Stimulated activated effector memory CD8-positive, alpha-beta T cell treated with anti-CD3 and anti-CD28 coated beads, Interleukin-12 subunit alpha, Interleukin-12 subunit beta, amount 100 ng/mL, for 72 hours (primary cell): ENCODE measurements around the gene ZC3H12D.
A peak's percentile ranks its signal among the peaks of the same experiment; 100 is the strongest.
"Not testable (repeated sequence)": the region's sequence is repeated elsewhere in the genome, so short reads cannot be mapped to it uniquely, and the experiment has no call there.

Experiments
- ATAC-seq: fragments of 150-1000 bp; cut with Tn5 transposase; 2 replicates; pipeline ENCODE4 v1.10.0; 2021
- DNase-seq, 2 donors: peaks; one replicate each; pipeline ENCODE4 v3.0.0; 2021 to 2022; ENCODE audit warnings: low spot score in 2 of 2
- H3K27ac Mint-ChIP-seq: one replicate; pipeline ENCODE4 v1.8.0; 2022; ENCODE audit warnings: mild to moderate bottlenecking, mixed read lengths
- H3K36me3 Mint-ChIP-seq: one replicate; pipeline ENCODE4 v1.8.0; 2022; ENCODE audit warnings: mild to moderate bottlenecking, mixed read lengths
- H3K4me1 Mint-ChIP-seq: one replicate; pipeline ENCODE4 v1.8.0; 2022; ENCODE audit warnings: mixed read lengths
- H3K4me3 Mint-ChIP-seq: one replicate; pipeline ENCODE4 v1.8.0; 2022; ENCODE audit warnings: mild to moderate bottlenecking, mixed read lengths
- H3K9me3 Mint-ChIP-seq: one replicate; pipeline ENCODE4 v1.8.0; 2022; ENCODE audit warnings: mixed read lengths

The ZC3H12D gene

DNA sequence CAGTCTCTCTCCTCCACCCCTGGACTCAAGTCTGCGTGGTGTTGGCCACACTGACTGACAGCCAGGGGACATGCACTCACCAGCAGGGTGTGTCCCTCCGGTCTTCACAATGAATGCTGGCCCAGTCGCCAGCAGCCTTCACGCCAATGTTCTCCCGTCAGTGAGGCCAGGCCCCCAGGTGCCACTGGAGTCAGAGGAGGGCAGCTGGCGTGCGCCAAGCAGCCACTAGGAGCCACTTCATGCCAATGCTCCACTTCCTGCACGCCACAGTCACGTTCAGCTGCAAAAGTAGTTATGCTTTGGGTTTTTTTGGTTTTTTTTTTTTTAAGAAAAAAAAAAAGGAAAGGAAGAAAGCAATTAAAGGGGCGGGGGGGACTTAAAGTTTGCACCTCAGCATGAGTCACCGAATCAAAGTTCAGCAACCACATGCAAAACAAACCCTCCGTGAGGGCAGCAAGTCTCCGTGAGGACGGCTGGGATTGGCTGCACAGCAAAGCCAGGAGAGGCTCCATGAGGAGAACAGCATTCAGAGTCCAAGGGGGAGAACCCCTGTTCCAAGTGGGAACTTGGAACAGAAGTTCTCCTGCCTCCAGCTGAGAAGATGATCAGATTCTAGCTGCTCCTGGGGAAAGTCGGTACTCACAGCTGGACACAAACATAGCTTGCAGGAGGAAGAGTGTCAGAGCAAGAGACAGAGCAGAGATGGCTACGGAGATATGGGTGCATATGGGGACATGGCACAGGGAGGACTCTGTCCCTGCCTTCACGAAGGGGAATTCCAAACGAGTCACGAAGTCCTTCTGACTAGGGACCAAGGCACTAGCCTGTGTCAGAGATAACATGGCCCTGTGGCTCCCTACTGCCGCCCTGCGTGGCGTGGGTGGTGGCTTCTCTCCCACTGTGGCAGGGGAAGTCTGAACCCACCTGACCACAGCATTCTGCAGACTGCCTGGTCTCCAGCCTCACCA lies at the start of gene ZC3H12D:
Gene ZC3H12D (minus strand): TSS at position 282 of the 968 bp plus-strand sequence. CDS start 10,471 bp downstream, outside the sequence.
- Mint-ChIP-seq H3K4me1 (peaks cover 48% of the 10 kb centered on the region), H3K4me3 (peak within 1 kb of the TSS; percentile 93), H3K9me3 (no peaks in the 10 kb centered on the region), H3K36me3 (peaks cover 56% of the 10 kb centered on the region), H3K27ac (peak within 1 kb of the TSS; percentile 98)
- DNase-seq = peak; percentile 51 to 88
- ATAC-seq = peak; percentile 87

DNA sequence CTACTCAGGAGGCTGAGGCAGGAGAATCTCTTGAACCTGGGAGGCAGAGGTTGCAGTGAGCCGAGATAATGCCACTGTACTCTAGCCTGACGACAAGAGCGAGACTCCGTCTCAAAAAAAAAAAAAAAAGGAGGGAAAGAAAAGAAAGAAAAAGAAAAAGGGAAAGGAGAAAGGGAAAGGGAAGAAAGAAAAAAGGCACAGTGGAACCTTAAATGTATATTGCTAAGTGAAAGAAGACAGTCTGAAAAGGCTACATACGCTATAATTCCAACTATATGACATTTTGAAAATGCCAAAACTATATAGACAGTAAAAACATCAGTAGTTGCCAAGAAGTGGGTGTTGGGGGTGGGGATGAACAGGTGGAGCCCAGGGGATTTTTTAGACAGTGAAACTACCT lies 44.8 kb upstream of the ZC3H12D start:
- DNase-seq (no peak), ATAC-seq (no peak)
- Mint-ChIP-seq H3K9me3 (no peaks in the 10 kb centered on the region), H3K4me1 (peaks cover 14% of the 10 kb centered on the region), H3K4me3 (no peak overlapping the region), H3K27ac (no peak overlapping the region), H3K36me3 (peaks cover 100% of the 10 kb centered on the region)

DNA sequence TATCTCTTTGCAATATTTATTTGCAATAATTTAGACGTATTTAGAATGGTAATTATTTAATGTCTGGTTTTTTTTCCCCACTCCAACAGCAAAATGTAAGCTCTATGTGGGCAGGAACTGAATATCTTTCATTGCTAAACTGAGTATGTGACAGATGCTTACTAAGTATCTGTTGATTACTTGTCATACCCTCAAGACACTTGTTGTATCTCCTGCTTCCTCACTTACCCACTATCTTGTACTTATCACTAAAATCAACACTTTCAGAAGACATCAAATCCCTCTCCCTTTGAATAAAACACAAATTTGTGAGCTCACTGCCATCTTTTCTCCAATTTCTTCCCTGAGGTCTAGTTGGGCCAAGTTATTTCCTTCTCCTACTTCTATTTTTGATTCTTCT lies 30.7 kb upstream of the ZC3H12D start:
- Mint-ChIP-seq H3K36me3 (peaks cover 72% of the 10 kb centered on the region), H3K4me3 (no peak overlapping the region), H3K4me1 (peaks cover 45% of the 10 kb centered on the region), H3K9me3 (peaks cover 6% of the 10 kb centered on the region), H3K27ac (peak overlapping the region; percentile 55)
- peak; percentile 45 for ATAC-seq
- no peak for DNase-seq

DNA sequence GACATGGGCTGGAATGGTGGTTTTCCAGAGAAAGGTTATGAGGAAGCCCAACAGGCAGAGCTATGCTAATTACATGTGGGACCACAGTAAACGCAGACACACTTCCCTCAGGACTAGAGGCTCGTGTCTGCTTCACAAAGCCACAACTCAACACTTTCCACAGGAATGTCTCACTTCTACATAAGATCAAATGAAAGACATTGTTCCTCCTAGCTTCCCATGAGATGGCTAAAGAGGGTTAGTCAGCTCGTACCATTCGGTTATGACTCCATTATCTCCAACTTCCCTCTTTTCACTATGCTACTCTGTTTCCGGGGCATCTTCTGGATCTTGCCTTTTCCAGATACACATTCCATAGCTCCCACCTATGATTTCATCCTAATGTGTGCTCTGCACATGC lies 29.1 kb upstream of the ZC3H12D start:
- DNase-seq = no peak
- Mint-ChIP-seq H3K4me1 (peaks cover 52% of the 10 kb centered on the region), H3K9me3 (peaks cover 6% of the 10 kb centered on the region), H3K27ac (no peak overlapping the region), H3K36me3 (peaks cover 78% of the 10 kb centered on the region), H3K4me3 (no peak overlapping the region)
- no peak for ATAC-seq

DNA sequence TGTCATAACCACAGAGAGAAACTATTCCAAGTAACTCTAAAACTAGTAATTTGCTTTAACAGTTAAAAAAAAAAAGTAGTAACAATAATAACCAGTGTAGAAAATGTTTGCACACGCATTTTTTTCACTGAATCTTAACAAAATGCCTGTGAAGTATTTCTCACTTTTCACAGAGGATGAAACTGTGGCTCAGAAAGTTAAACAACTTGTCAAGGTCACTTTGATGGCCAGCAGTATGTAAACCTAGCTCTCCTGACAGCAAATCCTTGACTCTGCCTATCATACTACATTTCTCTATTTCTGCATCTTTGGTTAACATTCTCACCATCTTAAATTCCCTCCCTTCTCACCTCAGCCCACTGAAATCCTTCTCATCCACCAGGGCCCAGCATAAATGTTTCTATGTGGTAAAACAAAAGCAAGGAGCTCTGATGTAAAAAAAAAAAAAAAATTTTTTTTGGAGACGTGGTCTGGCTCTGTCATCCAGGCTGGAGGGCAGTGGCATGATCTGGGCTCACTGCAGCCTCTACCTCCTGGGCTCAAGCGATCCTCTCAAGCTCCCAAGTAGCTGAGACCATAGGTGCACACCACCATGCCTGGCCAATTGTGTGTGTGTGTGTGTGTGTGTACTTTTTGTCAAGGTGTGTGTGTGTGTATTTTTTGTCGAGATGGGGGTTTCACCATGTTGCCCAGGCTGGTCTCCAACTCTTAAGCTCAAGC lies 26.1 kb upstream of the ZC3H12D start:
- ATAC-seq = no peak
- Mint-ChIP-seq H3K27ac (peak overlapping the region; percentile 69), H3K9me3 (peaks cover 6% of the 10 kb centered on the region), H3K4me3 (no peak overlapping the region), H3K36me3 (peaks cover 76% of the 10 kb centered on the region), H3K4me1 (peaks cover 44% of the 10 kb centered on the region)
- no peak for DNase-seq

DNA sequence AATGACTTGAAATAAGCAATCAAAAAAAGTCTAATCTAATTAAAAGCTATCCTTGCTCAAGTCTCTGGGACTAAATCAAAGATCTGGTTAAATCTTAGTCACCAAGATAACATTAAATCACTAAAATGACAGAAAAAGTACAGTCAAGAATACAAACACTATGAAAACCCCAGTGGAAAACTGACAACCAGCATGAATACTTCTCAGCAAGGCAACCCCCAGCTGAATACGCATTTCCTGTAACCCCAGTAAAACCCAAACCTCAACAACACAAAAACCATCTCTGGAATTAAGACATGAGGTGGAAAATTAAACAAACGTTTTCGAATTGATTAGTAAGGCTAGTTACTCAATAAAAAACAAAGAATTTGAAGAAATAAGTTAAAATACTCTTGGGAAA lies 23.7 kb upstream of the ZC3H12D start:
- peak; percentile 99 for ATAC-seq
- peaks cover 39% of the 10 kb centered on the region for H3K4me1 Mint-ChIP-seq
- H3K27ac Mint-ChIP-seq = peak overlapping the region; percentile 87
- no peak for DNase-seq
- no peaks in the 10 kb centered on the region for H3K9me3 Mint-ChIP-seq
- H3K4me3 Mint-ChIP-seq = peak overlapping the region; percentile 6
- peaks cover 76% of the 10 kb centered on the region for H3K36me3 Mint-ChIP-seq

DNA sequence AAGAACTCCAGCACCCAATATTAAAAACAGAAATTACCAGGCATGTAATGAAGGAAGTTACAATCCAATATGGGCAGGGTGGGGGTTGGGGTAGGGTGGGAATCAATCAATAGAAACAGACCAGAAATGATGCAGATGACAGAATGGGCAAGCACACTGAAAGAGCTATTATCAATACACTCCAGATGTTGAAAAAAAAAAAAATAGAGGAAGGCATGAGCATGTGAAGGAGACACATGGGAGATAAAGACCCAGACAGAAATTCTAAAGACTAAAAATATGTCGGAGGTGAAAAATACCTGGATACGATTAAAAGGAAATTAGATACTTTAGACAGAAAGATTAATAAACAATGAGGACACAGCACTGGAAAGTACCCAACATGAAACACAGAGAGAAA lies 19.1 kb upstream of the ZC3H12D start:
- Mint-ChIP-seq H3K4me3 (no peak overlapping the region), H3K9me3 (no peaks in the 10 kb centered on the region), H3K4me1 (peaks cover 49% of the 10 kb centered on the region), H3K36me3 (peaks cover 63% of the 10 kb centered on the region), H3K27ac (peak overlapping the region; percentile 87)
- no peak for ATAC-seq
- DNase-seq = no peak

DNA sequence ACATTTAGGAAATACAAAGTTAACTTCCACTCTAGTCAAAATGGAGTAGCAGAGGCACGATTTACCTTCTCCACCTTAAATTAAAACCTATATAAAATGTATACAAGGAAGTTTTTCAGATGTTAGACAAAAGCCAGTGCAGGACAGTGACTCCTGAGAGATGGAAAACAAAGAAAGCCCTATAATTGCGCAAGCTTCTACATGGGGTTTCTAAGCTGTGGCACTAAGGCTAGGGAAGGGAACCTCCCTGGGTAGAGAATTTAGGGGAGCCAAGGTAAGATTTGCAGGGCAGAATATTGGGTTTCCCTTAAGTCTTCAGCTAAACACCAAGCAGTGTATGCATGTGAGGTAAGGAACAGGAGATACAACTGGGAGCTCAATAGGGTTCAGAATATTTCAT lies 18.5 kb upstream of the ZC3H12D start:
- DNase-seq (no peak), ATAC-seq (no peak)
- Mint-ChIP-seq H3K36me3 (peaks cover 57% of the 10 kb centered on the region), H3K27ac (peak overlapping the region; percentile 87), H3K9me3 (no peaks in the 10 kb centered on the region), H3K4me1 (peaks cover 54% of the 10 kb centered on the region), H3K4me3 (no peak overlapping the region)

DNA sequence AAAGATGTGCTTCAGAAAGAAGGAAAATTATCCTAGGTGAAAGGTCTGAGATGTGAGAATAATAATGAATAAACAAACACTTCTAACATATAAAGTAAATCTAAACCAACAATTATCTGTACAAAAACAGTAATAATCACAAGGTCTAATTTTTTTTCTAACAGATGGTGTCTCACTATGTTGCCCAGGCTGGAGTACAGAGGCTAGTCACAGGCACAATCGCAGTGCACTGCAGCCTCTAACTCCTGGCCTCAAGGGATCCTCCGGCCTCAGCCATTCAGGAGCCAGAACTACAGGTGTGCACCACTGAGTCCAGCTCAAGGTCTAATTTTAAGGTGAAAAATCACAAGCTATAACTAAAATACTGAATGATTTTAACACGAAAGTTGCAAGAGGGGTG lies 17.0 kb upstream of the ZC3H12D start:
- Mint-ChIP-seq H3K36me3 (peaks cover 67% of the 10 kb centered on the region), H3K4me3 (no peak overlapping the region), H3K4me1 (peaks cover 59% of the 10 kb centered on the region), H3K9me3 (no peaks in the 10 kb centered on the region), H3K27ac (peak overlapping the region; percentile 87)
- DNase-seq (no peak), ATAC-seq (no peak)

DNA sequence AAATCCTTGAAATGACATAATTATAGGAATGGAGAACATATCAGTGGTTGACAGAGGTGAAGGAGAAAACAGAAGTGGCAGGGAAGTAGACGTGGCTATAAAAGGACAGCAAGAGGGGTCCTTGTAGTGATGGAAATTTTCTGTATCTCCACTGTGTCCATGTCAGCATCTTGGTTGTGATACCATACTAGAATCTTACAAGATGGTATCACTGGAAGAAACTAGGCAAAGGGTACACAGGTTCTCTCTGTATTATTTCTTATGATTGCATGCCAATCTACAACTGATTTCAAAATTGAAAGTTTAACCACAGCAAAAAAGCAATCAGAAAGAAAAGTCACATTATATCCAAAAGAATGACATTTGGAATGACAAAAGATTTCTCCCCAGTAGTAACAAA lies 16.4 kb upstream of the ZC3H12D start:
- peaks cover 65% of the 10 kb centered on the region for H3K4me1 Mint-ChIP-seq
- ATAC-seq = no peak

DNA sequence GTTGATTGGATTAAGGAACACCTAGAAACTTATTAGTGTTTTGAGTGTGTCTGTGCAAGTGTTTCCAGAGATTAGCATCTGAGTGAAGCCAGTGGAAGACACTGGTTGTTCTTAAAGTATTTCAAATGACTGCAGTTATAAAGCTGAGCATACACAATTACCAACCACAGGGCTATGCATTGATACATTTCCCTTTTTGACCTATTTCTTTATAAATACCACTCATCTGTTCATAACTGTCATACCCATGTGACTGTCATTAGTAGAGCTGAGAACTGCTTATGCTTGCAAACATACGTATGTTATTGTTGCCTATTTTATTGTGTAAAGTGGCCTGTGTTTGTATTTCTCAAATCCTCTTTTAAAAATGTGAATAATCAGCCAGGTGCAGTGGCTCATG lies 15.3 kb upstream of the ZC3H12D start:
- Mint-ChIP-seq H3K36me3 (peaks cover 57% of the 10 kb centered on the region), H3K4me1 (peaks cover 75% of the 10 kb centered on the region), H3K27ac (peak overlapping the region; percentile 87), H3K4me3 (no peak overlapping the region), H3K9me3 (no peaks in the 10 kb centered on the region)
- DNase-seq = no peak
- ATAC-seq = peak; percentile 78

More for the DNA sequence above, 16.4 kb upstream of the ZC3H12D start:
- peaks cover 67% of the 10 kb centered on the region for H3K36me3 Mint-ChIP-seq
- no peaks in the 10 kb centered on the region for H3K9me3 Mint-ChIP-seq
- H3K27ac Mint-ChIP-seq = peak overlapping the region; percentile 87
- no peak overlapping the region for H3K4me3 Mint-ChIP-seq
- no peak for DNase-seq

DNA sequence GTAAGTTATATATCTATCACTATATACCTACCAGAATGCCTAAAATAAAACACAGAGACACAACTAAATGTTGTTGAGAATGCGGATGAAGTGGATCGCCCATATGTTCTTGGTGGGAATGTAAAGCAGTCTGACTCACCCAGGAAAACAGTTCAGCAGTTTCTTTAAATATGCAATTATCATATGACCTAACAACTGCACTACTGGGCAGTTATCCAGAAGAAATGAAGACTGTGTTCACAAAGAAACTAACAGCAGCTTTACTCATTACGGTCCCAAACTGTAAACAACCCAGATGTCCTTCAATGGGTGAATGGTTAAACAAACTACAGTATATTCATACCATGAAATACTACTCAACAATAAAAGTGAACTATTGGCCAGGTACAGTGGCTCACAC lies 14.3 kb upstream of the ZC3H12D start:
- ATAC-seq = no peak
- no peak for DNase-seq
- no peak overlapping the region for H3K4me3 Mint-ChIP-seq
- peaks cover 56% of the 10 kb centered on the region for H3K36me3 Mint-ChIP-seq
- peaks cover 81% of the 10 kb centered on the region for H3K4me1 Mint-ChIP-seq
- no peaks in the 10 kb centered on the region for H3K9me3 Mint-ChIP-seq
- peak overlapping the region; percentile 87 for H3K27ac Mint-ChIP-seq

DNA sequence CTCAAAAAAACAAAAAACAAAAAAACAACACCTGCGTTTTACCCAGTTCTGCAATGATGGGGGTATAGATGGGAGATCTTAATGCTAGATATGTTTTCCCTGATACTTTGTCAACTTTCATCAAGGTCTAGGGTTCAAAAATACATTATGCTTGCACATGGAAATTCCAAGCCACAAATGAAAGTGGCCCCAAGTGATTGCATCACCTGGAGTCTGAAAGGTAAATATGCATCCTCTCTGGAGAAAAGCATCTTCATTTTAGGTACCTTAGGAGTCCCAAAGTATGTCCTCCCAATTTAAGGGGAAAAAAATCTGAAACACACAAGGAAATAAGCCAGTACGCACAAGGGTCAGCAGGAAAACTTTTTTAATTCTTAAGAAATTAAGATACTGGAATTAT lies 12.6 kb upstream of the ZC3H12D start:
- peak overlapping the region; percentile 94 for H3K27ac Mint-ChIP-seq
- DNase-seq = no peak
- no peaks in the 10 kb centered on the region for H3K9me3 Mint-ChIP-seq
- H3K36me3 Mint-ChIP-seq = peaks cover 41% of the 10 kb centered on the region
- peaks cover 86% of the 10 kb centered on the region for H3K4me1 Mint-ChIP-seq
- ATAC-seq = no peak
- H3K4me3 Mint-ChIP-seq = peak overlapping the region; percentile 64

DNA sequence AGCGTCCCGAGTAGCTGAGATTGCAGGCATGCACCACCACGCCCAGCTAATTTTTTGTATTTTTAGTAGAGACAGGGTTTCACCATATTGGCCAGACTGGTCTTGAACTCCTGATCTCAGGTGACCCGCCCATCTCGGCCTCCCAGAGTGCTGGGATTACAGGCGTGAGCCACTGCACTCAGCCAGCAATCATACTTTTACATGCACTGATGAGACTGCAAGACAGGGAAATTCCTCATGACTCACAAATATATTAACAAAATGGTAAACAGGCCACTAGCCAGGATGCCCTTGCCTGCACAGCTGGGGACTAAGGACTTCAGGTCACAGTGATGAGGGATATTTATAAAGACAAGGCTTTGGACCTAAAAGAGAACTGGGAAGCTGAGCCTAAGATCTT lies 11.8 kb upstream of the ZC3H12D start:
- not testable (repeated sequence) for DNase-seq, H3K9me3 Mint-ChIP-seq
- Mint-ChIP-seq H3K36me3 (peaks cover 34% of the 10 kb centered on the region), H3K27ac (peak overlapping the region; percentile 94), H3K4me3 (peak overlapping the region; percentile 64), H3K4me1 (peaks cover 80% of the 10 kb centered on the region)
- ATAC-seq = peak; percentile 70

DNA sequence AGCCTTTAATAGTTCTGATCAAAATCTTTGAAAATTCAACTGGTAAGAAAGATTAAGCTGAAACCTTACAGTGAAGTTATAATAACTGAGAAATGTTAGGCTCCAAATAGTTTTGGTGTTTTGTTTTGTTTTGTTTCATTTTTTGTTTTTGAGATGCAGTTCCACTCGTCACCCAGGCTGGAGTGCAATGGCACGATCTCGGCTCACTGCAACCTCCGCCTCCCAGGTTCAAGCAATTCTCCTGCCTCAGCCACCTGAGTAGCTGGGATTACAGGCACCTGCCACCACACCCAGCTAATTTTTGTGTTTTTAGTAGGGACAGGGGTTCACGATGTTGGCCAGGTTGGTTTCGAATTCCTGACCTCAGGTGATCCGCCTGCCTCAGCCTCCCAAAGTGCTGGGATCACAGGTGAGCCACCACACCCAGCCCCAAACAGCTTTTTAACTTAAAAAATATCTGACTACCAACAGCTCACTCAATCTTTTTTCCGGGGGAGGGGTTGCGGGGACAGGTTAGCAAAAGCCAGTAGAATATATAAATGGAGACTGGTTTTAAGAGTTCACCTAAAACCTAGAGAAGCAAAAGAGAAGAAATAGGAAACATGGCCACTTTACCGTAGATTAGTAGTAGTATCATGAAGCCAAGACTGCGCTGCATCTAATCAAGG lies 10.7 kb upstream of the ZC3H12D start:
- Mint-ChIP-seq H3K4me3 (peak overlapping the region; percentile 64), H3K36me3 (peaks cover 32% of the 10 kb centered on the region), H3K4me1 (peaks cover 73% of the 10 kb centered on the region), H3K27ac (peak overlapping the region; percentile 94)
- not testable (repeated sequence) for ATAC-seq, H3K9me3 Mint-ChIP-seq, DNase-seq
